ENCODE measurements around the gene ACOT7.

ACOT7 gene

DNA sequence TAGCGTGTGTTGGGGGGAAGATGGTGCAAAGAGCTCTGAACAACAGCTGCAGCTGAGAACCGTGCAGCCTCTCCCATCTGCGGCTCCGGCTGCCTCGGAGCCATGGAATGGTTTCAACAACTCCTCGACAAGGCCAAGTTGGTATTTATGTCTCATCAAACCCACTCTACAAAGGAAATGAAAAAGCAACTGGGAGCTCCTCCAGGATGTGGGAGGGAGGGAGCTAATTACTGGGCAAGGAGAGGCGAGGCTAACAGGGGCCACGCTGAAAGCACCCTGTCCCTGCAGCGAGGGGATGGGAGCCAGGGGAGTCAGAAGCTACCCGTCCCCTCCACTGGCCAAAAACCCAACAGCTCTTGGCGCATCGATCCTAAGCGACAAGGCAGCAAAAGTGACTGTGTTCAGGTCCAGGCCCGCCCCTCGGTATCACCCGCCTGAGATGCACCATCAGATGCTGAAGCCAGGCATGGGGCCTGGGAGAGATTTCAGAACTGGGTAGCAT, 63.1 kb downstream of the ACOT7 start:
- H3K4me3 ChIP-seq (ENCODE audit: low read depth in 1 of 2, low read length in 2 of 2) = no peak overlapping the region
- H3K9me3 ChIP-seq (ENCODE audit: control insufficient read depth in 1 of 2, low read length in 2 of 2) = no peaks in the 10 kb centered on the region
- H3K27me3 ChIP-seq (ENCODE audit: low read depth, low read length) = no peaks in the 10 kb centered on the region
- H3K4me1 ChIP-seq (ENCODE audit: control insufficient read depth in 1 of 2, insufficient read depth in 2 of 2, low read length in 2 of 2) = peaks cover 8 to 23% of the 10 kb centered on the region in 2 donors
- H3K36me3 ChIP-seq (ENCODE audit: control insufficient read depth in 1 of 2, insufficient read depth in 2 of 2, low read length in 2 of 2) = peaks cover 3 to 19% of the 10 kb centered on the region in 2 donors
- no peak overlapping the region for H3K27ac ChIP-seq (ENCODE audit: low read length)

DNA sequence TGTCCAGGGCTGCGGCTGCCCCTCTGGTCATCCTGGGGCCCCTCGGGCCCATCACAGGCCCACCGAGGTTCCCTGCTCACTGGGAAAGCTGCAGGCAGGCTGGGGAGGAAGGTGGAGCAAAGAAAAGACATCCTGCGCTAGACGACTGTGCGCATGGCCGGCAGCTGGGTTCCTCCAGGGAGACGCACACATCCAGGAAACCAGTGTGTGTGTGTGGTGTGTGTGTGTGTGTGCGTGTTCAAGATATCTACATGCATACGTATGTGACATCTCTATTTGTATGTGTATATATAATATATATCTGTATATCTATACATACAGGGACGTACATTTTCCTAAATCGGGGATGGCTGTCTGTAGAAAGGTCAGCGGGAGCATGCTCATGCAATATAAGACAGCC, 63.7 kb downstream of the ACOT7 start:
- H3K9me3 ChIP-seq (ENCODE audit: control insufficient read depth in 1 of 2, low read length in 2 of 2) = no peaks in the 10 kb centered on the region
- no peaks in the 10 kb centered on the region for H3K27me3 ChIP-seq (ENCODE audit: low read depth, low read length)
- H3K4me3 ChIP-seq (ENCODE audit: low read depth in 1 of 2, low read length in 2 of 2) = no peak overlapping the region
- no peak overlapping the region for H3K27ac ChIP-seq (ENCODE audit: low read length)
- peaks cover 8 to 23% of the 10 kb centered on the region in 2 donors for H3K4me1 ChIP-seq (ENCODE audit: control insufficient read depth in 1 of 2, insufficient read depth in 2 of 2, low read length in 2 of 2)
- peaks cover 3 to 22% of the 10 kb centered on the region in 2 donors for H3K36me3 ChIP-seq (ENCODE audit: control insufficient read depth in 1 of 2, insufficient read depth in 2 of 2, low read length in 2 of 2)

GRCh38 chr1:6329396-6329795, 64.2 kb downstream of the ACOT7 start:
- Histone ChIP-seq H3K27me3 (ENCODE audit: low read depth, low read length) (no peaks in the 10 kb centered on the region), H3K27ac (ENCODE audit: low read length) (no peak overlapping the region), H3K36me3 (ENCODE audit: control insufficient read depth in 1 of 2, insufficient read depth in 2 of 2, low read length in 2 of 2) (peaks cover 3 to 22% of the 10 kb centered on the region in 2 donors), H3K9me3 (ENCODE audit: control insufficient read depth in 1 of 2, low read length in 2 of 2) (no peaks in the 10 kb centered on the region), H3K4me3 (ENCODE audit: low read depth in 1 of 2, low read length in 2 of 2) (no peak overlapping the region), H3K4me1 (ENCODE audit: control insufficient read depth in 1 of 2, insufficient read depth in 2 of 2, low read length in 2 of 2) (peaks cover 8 to 23% of the 10 kb centered on the region in 2 donors)

GRCh38 chr1:6328696-6329095, 64.9 kb downstream of the ACOT7 start:
- no peaks in the 10 kb centered on the region for H3K27me3 ChIP-seq (ENCODE audit: low read depth, low read length)
- H3K9me3 ChIP-seq (ENCODE audit: control insufficient read depth in 1 of 2, low read length in 2 of 2) = no peaks in the 10 kb centered on the region
- peaks cover 8 to 23% of the 10 kb centered on the region in 2 donors for H3K4me1 ChIP-seq (ENCODE audit: control insufficient read depth in 1 of 2, insufficient read depth in 2 of 2, low read length in 2 of 2)
- H3K27ac ChIP-seq (ENCODE audit: low read length) = no peak overlapping the region
- H3K4me3 ChIP-seq (ENCODE audit: low read depth in 1 of 2, low read length in 2 of 2) = no peak overlapping the region
- peaks cover 3 to 22% of the 10 kb centered on the region in 2 donors for H3K36me3 ChIP-seq (ENCODE audit: control insufficient read depth in 1 of 2, insufficient read depth in 2 of 2, low read length in 2 of 2)

- Histone ChIP-seq H3K9me3 (ENCODE audit: control insufficient read depth in 1 of 2, low read length in 2 of 2) (no peaks in the 10 kb centered on the region), H3K27me3 (ENCODE audit: low read depth, low read length) (no peaks in the 10 kb centered on the region), H3K36me3 (ENCODE audit: control insufficient read depth in 1 of 2, insufficient read depth in 2 of 2, low read length in 2 of 2) (peaks cover 3 to 19% of the 10 kb centered on the region in 2 donors), H3K4me1 (ENCODE audit: control insufficient read depth in 1 of 2, insufficient read depth in 2 of 2, low read length in 2 of 2) (peaks cover 8 to 23% of the 10 kb centered on the region in 2 donors), H3K27ac (ENCODE audit: low read length) (no peak overlapping the region), H3K4me3 (ENCODE audit: low read depth in 1 of 2, low read length in 2 of 2) (no peak overlapping the region)
Observed at GRCh38 chr1:6328091-6328490, 65.5 kb downstream of the ACOT7 start.

GRCh38 chr1:6325482-6325881, 68.1 kb downstream of the ACOT7 start:
- Histone ChIP-seq H3K27me3 (ENCODE audit: low read depth, low read length) (no peaks in the 10 kb centered on the region), H3K36me3 (ENCODE audit: control insufficient read depth in 1 of 2, insufficient read depth in 2 of 2, low read length in 2 of 2) (peaks cover 6 to 15% of the 10 kb centered on the region in 2 donors), H3K9me3 (ENCODE audit: control insufficient read depth in 1 of 2, low read length in 2 of 2) (no peaks in the 10 kb centered on the region), H3K4me1 (ENCODE audit: control insufficient read depth in 1 of 2, insufficient read depth in 2 of 2, low read length in 2 of 2) (peaks cover 8 to 19% of the 10 kb centered on the region in 2 donors), H3K4me3 (ENCODE audit: low read depth in 1 of 2, low read length in 2 of 2) (no peak overlapping the region), H3K27ac (ENCODE audit: low read length) (no peak overlapping the region)

DNA sequence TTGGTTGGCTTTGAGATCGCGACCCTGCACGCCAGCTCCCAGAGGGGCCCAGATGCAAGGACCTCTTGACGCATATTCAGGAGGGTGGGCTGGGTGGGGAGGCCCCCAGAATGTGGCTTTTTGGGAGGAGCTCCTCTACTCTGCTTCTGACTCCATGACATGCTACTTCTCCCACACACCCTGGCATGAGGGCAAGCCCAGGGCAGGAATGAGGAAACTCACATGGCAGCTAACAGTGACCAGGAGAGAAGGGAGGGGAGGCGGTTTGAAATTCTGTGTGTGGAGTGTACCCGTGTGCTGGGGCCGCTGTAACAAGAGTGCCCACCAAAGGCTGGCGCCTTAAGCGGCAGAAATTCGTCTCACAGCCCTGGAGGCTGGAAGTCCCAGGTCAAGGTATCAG, 71.4 kb downstream of the ACOT7 start:
- Histone ChIP-seq H3K27me3 (ENCODE audit: low read depth, low read length) (no peaks in the 10 kb centered on the region), H3K27ac (ENCODE audit: low read length) (no peak overlapping the region), H3K36me3 (ENCODE audit: control insufficient read depth in 1 of 2, insufficient read depth in 2 of 2, low read length in 2 of 2) (peaks cover 6 to 22% of the 10 kb centered on the region in 2 donors), H3K4me1 (ENCODE audit: control insufficient read depth in 1 of 2, insufficient read depth in 2 of 2, low read length in 2 of 2) (no peaks in the 10 kb centered on the region), H3K9me3 (ENCODE audit: control insufficient read depth in 1 of 2, low read length in 2 of 2) (no peaks in the 10 kb centered on the region), H3K4me3 (ENCODE audit: low read depth in 1 of 2, low read length in 2 of 2) (no peak overlapping the region)

DNA sequence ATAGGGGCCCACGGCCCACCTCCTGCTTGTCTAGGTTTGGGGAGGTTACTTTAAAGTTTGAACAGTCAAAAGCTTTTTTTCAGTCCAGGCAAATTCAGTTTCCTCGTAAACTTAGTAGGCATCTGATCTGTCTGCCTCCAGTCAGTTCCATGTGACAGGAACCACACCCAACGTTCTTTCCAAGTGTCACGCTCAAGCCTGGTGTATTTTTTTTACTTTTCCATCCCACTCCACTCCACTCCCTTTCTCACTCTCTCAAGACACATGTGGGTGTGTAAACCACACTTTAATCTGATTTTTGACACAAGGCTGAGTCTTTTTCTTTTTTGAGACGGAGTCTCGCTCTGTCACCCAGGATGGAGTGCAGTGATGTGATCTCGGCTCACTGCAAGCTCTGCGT, 72.4 kb downstream of the ACOT7 start:
- H3K27ac ChIP-seq (ENCODE audit: low read length) = no peak overlapping the region
- no peaks in the 10 kb centered on the region for H3K4me1 ChIP-seq (ENCODE audit: control insufficient read depth in 1 of 2, insufficient read depth in 2 of 2, low read length in 2 of 2)
- H3K36me3 ChIP-seq (ENCODE audit: control insufficient read depth in 1 of 2, insufficient read depth in 2 of 2, low read length in 2 of 2) = peaks cover 2 to 17% of the 10 kb centered on the region in 2 donors
- no peak overlapping the region for H3K4me3 ChIP-seq (ENCODE audit: low read depth in 1 of 2, low read length in 2 of 2)
- no peaks in the 10 kb centered on the region for H3K9me3 ChIP-seq (ENCODE audit: control insufficient read depth in 1 of 2, low read length in 2 of 2)
- H3K27me3 ChIP-seq (ENCODE audit: low read depth, low read length) = no peaks in the 10 kb centered on the region

DNA sequence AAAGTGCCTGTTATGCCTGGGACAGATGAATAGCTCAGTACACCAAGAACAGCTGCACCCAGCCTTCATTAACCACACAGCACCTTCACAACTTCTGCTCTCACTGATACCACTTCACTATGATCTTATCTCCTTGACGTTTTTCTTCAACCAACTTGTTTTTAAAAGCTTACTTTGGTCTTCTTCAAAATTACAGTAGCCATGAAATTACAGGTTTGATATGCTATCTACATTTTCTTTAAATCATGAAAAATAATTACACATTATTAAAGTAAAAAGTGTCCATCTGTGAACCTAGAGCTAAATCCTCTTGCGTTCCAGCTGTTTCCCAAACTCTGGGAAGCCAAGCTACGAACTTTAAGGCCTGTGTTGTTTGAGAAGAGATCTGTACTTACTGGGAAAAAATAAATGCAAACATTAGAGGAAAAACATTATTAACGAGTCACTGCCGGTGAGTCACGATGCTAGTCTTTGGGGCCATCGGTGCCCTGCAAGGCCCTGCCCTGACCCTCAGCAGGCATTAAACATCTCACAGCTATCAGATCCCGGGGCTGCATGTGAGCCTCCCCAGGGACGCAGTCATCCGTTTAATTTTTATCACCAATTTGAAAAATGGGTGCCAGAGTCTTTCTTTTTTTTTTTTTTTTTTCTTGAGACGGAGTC, 76.3 kb downstream of the ACOT7 start:
- H3K9me3 ChIP-seq (ENCODE audit: control insufficient read depth in 1 of 2, low read length in 2 of 2) = no peaks in the 10 kb centered on the region
- H3K27ac ChIP-seq (ENCODE audit: low read length) = no peak overlapping the region
- no peaks in the 10 kb centered on the region for H3K4me1 ChIP-seq (ENCODE audit: control insufficient read depth in 1 of 2, insufficient read depth in 2 of 2, low read length in 2 of 2)
- H3K36me3 ChIP-seq (ENCODE audit: control insufficient read depth in 1 of 2, insufficient read depth in 2 of 2, low read length in 2 of 2) = peaks cover 2 to 7% of the 10 kb centered on the region in 2 donors
- H3K27me3 ChIP-seq (ENCODE audit: low read depth, low read length) = no peaks in the 10 kb centered on the region
- no peak overlapping the region for H3K4me3 ChIP-seq (ENCODE audit: low read depth in 1 of 2, low read length in 2 of 2)

GRCh38 chr1:6316240-6317097, 77.1 kb downstream of the ACOT7 start:
- H3K36me3 ChIP-seq (ENCODE audit: control insufficient read depth in 1 of 2, insufficient read depth in 2 of 2, low read length in 2 of 2) = peaks cover 2 to 7% of the 10 kb centered on the region in 2 donors
- H3K27ac ChIP-seq (ENCODE audit: low read length) = no peak overlapping the region
- no peaks in the 10 kb centered on the region for H3K4me1 ChIP-seq (ENCODE audit: control insufficient read depth in 1 of 2, insufficient read depth in 2 of 2, low read length in 2 of 2)
- no peaks in the 10 kb centered on the region for H3K27me3 ChIP-seq (ENCODE audit: low read depth, low read length)
- H3K4me3 ChIP-seq (ENCODE audit: low read depth in 1 of 2, low read length in 2 of 2) = no peak overlapping the region
- H3K9me3 ChIP-seq (ENCODE audit: control insufficient read depth in 1 of 2, low read length in 2 of 2) = no peaks in the 10 kb centered on the region

GRCh38 chr1:6314503-6314902, 79.1 kb downstream of the ACOT7 start:
- Histone ChIP-seq H3K9me3 (ENCODE audit: control insufficient read depth in 1 of 2, low read length in 2 of 2) (no peaks in the 10 kb centered on the region), H3K4me1 (ENCODE audit: control insufficient read depth in 1 of 2, insufficient read depth in 2 of 2, low read length in 2 of 2) (no peaks in the 10 kb centered on the region), H3K4me3 (ENCODE audit: low read depth in 1 of 2, low read length in 2 of 2) (no peak overlapping the region), H3K27me3 (ENCODE audit: low read depth, low read length) (no peaks in the 10 kb centered on the region), H3K27ac (ENCODE audit: low read length) (no peak overlapping the region), H3K36me3 (ENCODE audit: control insufficient read depth in 1 of 2, insufficient read depth in 2 of 2, low read length in 2 of 2) (peaks cover 0 to 7% of the 10 kb centered on the region in 2 donors)

Data from muscle layer of duodenum (tissue), 2 donors.